ENCODE results near the gene C11orf21.

DNA sequence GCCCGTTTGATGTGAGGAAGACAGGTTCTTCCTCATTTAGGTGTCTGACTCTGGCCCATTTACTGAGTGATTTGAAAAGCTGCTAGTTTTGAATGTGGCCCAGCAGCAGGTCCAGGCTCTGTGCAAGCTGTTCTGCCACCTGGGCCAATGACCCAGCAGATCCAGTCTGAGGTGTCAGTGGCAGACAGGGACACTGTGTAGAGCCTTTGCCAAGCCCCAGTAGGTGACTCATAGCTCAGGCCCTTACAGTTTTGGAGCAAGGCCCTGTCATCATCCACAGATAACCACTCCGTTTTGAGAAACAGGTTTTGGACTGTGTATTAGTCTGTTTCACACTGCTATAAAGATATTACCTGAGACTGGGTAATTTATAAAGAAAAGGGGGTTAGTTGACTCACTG lies 24.0 kb upstream of the C11orf21 start:
- TF ChIP-seq, protein P1, sequence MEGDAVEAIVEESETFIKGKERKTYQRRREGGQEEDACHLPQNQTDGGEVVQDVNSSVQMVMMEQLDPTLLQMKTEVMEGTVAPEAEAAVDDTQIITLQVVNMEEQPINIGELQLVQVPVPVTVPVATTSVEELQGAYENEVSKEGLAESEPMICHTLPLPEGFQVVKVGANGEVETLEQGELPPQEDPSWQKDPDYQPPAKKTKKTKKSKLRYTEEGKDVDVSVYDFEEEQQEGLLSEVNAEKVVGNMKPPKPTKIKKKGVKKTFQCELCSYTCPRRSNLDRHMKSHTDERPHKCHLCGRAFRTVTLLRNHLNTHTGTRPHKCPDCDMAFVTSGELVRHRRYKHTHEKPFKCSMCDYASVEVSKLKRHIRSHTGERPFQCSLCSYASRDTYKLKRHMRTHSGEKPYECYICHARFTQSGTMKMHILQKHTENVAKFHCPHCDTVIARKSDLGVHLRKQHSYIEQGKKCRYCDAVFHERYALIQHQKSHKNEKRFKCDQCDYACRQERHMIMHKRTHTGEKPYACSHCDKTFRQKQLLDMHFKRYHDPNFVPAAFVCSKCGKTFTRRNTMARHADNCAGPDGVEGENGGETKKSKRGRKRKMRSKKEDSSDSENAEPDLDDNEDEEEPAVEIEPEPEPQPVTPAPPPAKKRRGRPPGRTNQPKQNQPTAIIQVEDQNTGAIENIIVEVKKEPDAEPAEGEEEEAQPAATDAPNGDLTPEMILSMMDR (IDR thresholded peaks at IDR 0.05; ENCODE audit: poor library complexity): no peak
- no peak for TF ChIP-seq EZH2phosphoT487 (IDR thresholded peaks at IDR 0.05; ENCODE audit: low read depth, severe bottlenecking, unreplicated experiment)
- no peak for TF ChIP-seq EZH2 (IDR thresholded peaks at IDR 0.05; ENCODE audit: borderline replicate concordance)

Measured in hepatocyte (in vitro differentiated cells).